ENCODE data around the gene CSF2. TPM values are rescaled to one million over a fixed set of nuclear protein-coding genes. Genes with fewer than 3 reads are reported as not detected.

CSF2 gene
- total RNA-seq, 1 experiment from 2014 or later: not detected

DNA sequence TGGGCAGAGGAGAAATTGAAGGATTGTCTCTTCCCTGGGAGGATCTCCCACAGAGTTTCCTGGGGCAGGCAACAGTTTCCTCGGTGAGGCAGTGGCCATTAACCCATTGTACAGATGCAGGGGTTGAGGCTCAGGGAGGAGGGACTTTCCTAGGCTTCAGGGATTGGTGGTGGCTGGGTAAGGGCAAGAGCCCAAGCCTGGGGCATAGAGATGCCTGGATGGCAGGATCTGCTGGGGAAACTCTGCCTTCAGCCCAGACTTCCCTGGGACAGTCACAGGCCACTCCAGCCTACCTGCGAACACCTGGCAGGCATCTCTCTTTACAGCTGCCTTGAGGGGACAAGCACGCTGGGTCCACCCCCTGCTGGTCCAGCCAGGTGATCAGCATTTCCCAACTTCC, 3.6 kb upstream of the CSF2 start:
- TF ChIP-seq EZH2 (IDR thresholded peaks at IDR 0.05; ENCODE audit: low read depth): no peak
- TF ChIP-seq, protein P1, sequence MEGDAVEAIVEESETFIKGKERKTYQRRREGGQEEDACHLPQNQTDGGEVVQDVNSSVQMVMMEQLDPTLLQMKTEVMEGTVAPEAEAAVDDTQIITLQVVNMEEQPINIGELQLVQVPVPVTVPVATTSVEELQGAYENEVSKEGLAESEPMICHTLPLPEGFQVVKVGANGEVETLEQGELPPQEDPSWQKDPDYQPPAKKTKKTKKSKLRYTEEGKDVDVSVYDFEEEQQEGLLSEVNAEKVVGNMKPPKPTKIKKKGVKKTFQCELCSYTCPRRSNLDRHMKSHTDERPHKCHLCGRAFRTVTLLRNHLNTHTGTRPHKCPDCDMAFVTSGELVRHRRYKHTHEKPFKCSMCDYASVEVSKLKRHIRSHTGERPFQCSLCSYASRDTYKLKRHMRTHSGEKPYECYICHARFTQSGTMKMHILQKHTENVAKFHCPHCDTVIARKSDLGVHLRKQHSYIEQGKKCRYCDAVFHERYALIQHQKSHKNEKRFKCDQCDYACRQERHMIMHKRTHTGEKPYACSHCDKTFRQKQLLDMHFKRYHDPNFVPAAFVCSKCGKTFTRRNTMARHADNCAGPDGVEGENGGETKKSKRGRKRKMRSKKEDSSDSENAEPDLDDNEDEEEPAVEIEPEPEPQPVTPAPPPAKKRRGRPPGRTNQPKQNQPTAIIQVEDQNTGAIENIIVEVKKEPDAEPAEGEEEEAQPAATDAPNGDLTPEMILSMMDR (conservative IDR thresholded peaks at IDR 0.05): no peak
- Histone ChIP-seq H3K4me3 (no peak overlapping the region), H3K4me1 (replicated peaks; ENCODE audit: insufficient read depth) (peaks cover 32% of the 10 kb centered on the region), H3K9me3 (ENCODE audit: insufficient read depth, low read depth) (no peaks in the 10 kb centered on the region), H3K27me3 (ENCODE audit: insufficient read depth, low read depth) (no peaks in the 10 kb centered on the region), H4K20me1 (ENCODE audit: insufficient read depth) (no peaks in the 10 kb centered on the region), H3K36me3 (ENCODE audit: low read depth) (no peaks in the 10 kb centered on the region), H3K9me2 (ENCODE audit: insufficient read depth) (no peaks in the 10 kb centered on the region), H3K4me2 (no peak overlapping the region), H2AFZ (no peak overlapping the region), H3F3A (ENCODE audit: insufficient read depth, low read depth) (peaks cover 22% of the 10 kb centered on the region; the same call in 1 of the 2 replicates), H3K79me2 (ENCODE audit: low read depth) (no peaks in the 10 kb centered on the region), H3K27ac (no peak overlapping the region)
- CTCF ChIA-PET: no interaction called here
- BruUV-seq (replicated peaks): no TSS peak
- DNase-seq: no peak
- POLR2A ChIA-PET (ENCODE audit: unreplicated experiment): no interaction called here
- intact Hi-C loops (cut with micrococcal nuclease; ENCODE audit: unreplicated experiment): loop anchor here (10.0 kb wide), 3 partner anchors 225 to 795 kb away; partner anchors contain the start of genes GDF9, SLC22A4 and UQCRQ

DNA sequence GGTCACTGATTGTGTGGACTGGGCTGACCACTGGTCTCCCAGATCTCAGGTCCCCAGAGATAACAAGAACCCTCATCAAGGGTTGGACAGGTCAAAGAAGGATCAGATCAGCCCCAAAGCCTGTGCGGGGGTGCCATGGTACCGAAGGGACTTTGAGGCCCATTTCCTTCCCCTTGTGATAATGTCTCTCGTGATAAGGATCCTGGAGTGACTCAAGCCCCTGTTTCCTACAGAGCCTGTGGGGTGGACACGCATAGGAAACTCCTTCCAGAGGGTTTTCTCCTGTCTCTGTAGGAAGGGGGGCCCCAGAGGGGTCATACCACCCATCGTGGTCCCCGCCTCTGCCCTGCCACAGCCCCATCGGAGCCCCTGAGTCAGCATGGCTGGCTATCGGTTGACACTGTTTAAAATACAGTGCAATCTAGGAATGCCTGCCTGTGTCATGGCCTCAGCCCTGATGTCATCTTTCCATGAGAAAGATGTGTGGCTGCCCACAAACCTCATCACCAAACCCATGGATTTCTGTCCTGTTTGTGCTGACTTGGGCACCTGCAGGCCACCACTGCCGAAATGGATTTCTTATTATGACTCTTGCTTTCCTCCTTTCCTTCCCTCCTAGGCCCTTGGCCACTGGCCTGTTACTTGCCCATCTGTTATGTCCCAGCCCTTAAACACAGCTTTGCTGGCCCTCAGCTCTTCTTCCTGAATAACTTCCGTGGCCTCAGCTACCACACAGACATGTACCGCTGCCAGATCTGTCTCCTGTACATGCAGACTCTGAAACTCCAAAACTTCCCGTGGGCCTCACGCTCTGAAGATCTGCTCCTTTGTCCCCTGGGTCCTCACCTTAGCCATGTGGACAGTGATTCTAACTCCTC, 2.9 kb upstream of the CSF2 start:
- Histone ChIP-seq H3K27me3 (ENCODE audit: insufficient read depth, low read depth) (no peaks in the 10 kb centered on the region), H3K4me1 (replicated peaks; ENCODE audit: insufficient read depth) (peaks cover 39% of the 10 kb centered on the region), H3K4me2 (no peak overlapping the region), H3F3A (ENCODE audit: insufficient read depth, low read depth) (peaks cover 20% of the 10 kb centered on the region; the same call in 1 of the 2 replicates), H3K79me2 (ENCODE audit: low read depth) (no peaks in the 10 kb centered on the region), H4K20me1 (ENCODE audit: insufficient read depth) (no peaks in the 10 kb centered on the region), H3K9me2 (ENCODE audit: insufficient read depth) (no peaks in the 10 kb centered on the region), H2AFZ (no peak overlapping the region), H3K27ac (no peak overlapping the region), H3K4me3 (no peak overlapping the region), H3K36me3 (ENCODE audit: low read depth) (no peaks in the 10 kb centered on the region), H3K9me3 (ENCODE audit: insufficient read depth, low read depth) (no peaks in the 10 kb centered on the region)
- BruUV-seq (replicated peaks): no TSS peak
- ChIA-PET CTCF (no interaction called here), POLR2A (ENCODE audit: unreplicated experiment) (interaction anchor here (0.8 kb wide), 1 partner anchor 24 kb away, joined by 4 read pairs; no protein-coding TSS in a partner anchor)
- TF ChIP-seq, protein P1 (conservative IDR thresholded peaks at IDR 0.05): no peak
- TF ChIP-seq EZH2 (IDR thresholded peaks at IDR 0.05; ENCODE audit: low read depth): no peak
- DNase-seq: no peak
- intact Hi-C loops (cut with micrococcal nuclease; ENCODE audit: unreplicated experiment): no loop called here

DNA sequence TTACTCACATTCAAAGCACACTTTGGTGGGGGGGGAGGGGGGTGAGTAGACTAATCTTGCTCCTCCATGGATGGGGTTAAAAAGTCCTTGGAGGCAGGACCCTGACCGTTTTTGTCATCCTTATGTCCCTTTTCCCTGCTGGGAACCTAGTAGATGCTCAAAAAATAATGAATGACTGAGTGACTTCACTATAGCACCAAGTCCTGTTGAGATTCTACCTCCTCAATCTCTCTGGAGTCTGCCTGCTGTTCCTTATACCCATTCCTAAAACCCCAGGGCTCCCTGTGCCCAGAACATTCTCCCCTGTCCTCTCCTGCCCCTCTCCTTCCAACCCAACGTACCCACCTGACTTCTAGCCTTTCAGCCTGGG, 2.3 kb upstream of the CSF2 start:
- POLR2A ChIA-PET (ENCODE audit: unreplicated experiment): interaction anchor here (0.8 kb wide), 1 partner anchor 23 kb away, joined by 4 read pairs; no protein-coding TSS in a partner anchor
- DNase-seq: no peak
- Histone ChIP-seq H3K4me2 (no peak overlapping the region), H3K27me3 (ENCODE audit: insufficient read depth, low read depth) (no peaks in the 10 kb centered on the region), H3K9me3 (ENCODE audit: insufficient read depth, low read depth) (no peaks in the 10 kb centered on the region), H4K20me1 (ENCODE audit: insufficient read depth) (no peaks in the 10 kb centered on the region), H3K4me1 (replicated peaks; ENCODE audit: insufficient read depth) (peaks cover 40% of the 10 kb centered on the region), H3F3A (ENCODE audit: insufficient read depth, low read depth) (peaks cover 20% of the 10 kb centered on the region; the same call in 1 of the 2 replicates), H3K27ac (no peak overlapping the region), H3K9me2 (ENCODE audit: insufficient read depth) (no peaks in the 10 kb centered on the region), H2AFZ (no peak overlapping the region), H3K79me2 (ENCODE audit: low read depth) (no peaks in the 10 kb centered on the region), H3K4me3 (no peak overlapping the region), H3K36me3 (ENCODE audit: low read depth) (no peaks in the 10 kb centered on the region)
- no TSS peak for BruUV-seq (replicated peaks)
- TF ChIP-seq, protein P1 (conservative IDR thresholded peaks at IDR 0.05): no peak
- no peak for TF ChIP-seq EZH2 (IDR thresholded peaks at IDR 0.05; ENCODE audit: low read depth)
- CTCF ChIA-PET: interaction anchor here (0.6 kb wide), 1 partner anchor 122 kb away, joined by 3 read pairs; no protein-coding TSS in a partner anchor
- intact Hi-C loops (cut with micrococcal nuclease; ENCODE audit: unreplicated experiment): no loop called here

Data from PC-9 (cell line).